Lung (tissue), 12 donors: ENCODE results near the gene TLCD4. TPM values are rescaled to one million over a fixed set of nuclear protein-coding genes. Genes with fewer than 3 reads are reported as not detected.

Experiments used
- ATAC-seq: fragments of 200-7000 bp; cut with Tn5 transposase; one replicate; pipeline ENCODE4 v1.9.1; 2020; ENCODE audit warnings: moderate number of reproducible peaks; ENCODE audit not compliant: insufficient read depth, low FRiP score
- DNase-seq, 3 donors: peaks; one replicate each; pipeline ENCODE4 v3.0.0-alpha.2; 2013 to 2017
- H3K27ac ChIP-seq, 2 donors: one replicate each; pipeline ENCODE4 v1.5.1; 2013; ENCODE audit warnings: mild to moderate bottlenecking in 2 of 2, moderate library complexity in 2 of 2, control low read depth in 1 of 2, inconsistent platforms in 1 of 2, low read depth in 1 of 2, low read length in 1 of 2
- H3K27me3 ChIP-seq, 3 donors: one replicate each; pipeline ENCODE4 v1.5.1; 2013; ENCODE audit warnings: low read length in 2 of 3; ENCODE audit not compliant: control insufficient read depth in 3 of 3, insufficient read depth in 3 of 3
- H3K36me3 ChIP-seq, 4 donors: one replicate each; pipeline ENCODE4 v1.5.1; 2013; ENCODE audit warnings: low read length in 4 of 4, mild to moderate bottlenecking in 1 of 4, moderate library complexity in 1 of 4; ENCODE audit not compliant: control insufficient read depth in 4 of 4, insufficient read depth in 4 of 4
- H3K4me1 ChIP-seq, 5 donors: one replicate each; pipeline ENCODE4 v1.5.1; 2013; ENCODE audit warnings: low read length in 5 of 5, mild to moderate bottlenecking in 2 of 5, moderate library complexity in 1 of 5; ENCODE audit not compliant: control insufficient read depth in 5 of 5, insufficient read depth in 5 of 5
- H3K4me3 ChIP-seq: one replicate; pipeline ENCODE4 v1.5.1; 2013; ENCODE audit warnings: mild to moderate bottlenecking, control low read depth, moderate library complexity
- H3K9ac ChIP-seq, 2 donors: one replicate each; pipeline ENCODE4 v1.5.1; 2013; ENCODE audit warnings: low read length in 2 of 2, control low read depth in 1 of 2; ENCODE audit not compliant: insufficient read depth in 1 of 2
- H3K9me3 ChIP-seq, 4 donors: one replicate each; pipeline ENCODE4 v1.5.1; 2013; ENCODE audit warnings: low read length in 3 of 4, mild to moderate bottlenecking in 1 of 4, moderate library complexity in 1 of 4; ENCODE audit not compliant: control insufficient read depth in 4 of 4, insufficient read depth in 3 of 4
- WGBS, 2 donors: extraction: QIAGEN DNeasy Blood & Tissue Kit; methylation state at CpG; one replicate each; pipeline ENCODE4 v1.1.7; 2013; 5-methylcytosine and 5-hydroxymethylcytosine counted together
- polyA plus RNA-seq, 2 donors: library from polyadenylated mRNA; stranded (reverse); fragments of 200-250 nt; gene quantifications; one replicate each; pipeline ENCODE4 v1.2.1, GENCODE V29; 2013
- total RNA-seq, 2 donors: library from RNA; depleted of rRNA in 1 of 2; stranded (reverse); fragments of >200 nt in 1 of 2; gene quantifications; one replicate each; pipeline ENCODE4 v1.2.1, GENCODE V29; 2014 to 2021
- TF ChIP-seq, protein P1 (sequence below): IDR thresholded peaks from 2 replicates; pipeline ENCODE4 v1.5.1; 2012; ENCODE audit warnings: mild to moderate bottlenecking; ENCODE audit errors: control extremely low read depth, extremely low read depth
- donor health status: control.
- donor health status: control.
- donor health status: Bipolar disorder and iron deficiency.
- donor health status: healthy.
- donor health status: DM: yes; HTN: yes; CAD: no.

Gene TLCD4
- total and polyA plus RNA-seq, 4 donors: 1.5 to 18.7 (median 7.7) TPM

DNA sequence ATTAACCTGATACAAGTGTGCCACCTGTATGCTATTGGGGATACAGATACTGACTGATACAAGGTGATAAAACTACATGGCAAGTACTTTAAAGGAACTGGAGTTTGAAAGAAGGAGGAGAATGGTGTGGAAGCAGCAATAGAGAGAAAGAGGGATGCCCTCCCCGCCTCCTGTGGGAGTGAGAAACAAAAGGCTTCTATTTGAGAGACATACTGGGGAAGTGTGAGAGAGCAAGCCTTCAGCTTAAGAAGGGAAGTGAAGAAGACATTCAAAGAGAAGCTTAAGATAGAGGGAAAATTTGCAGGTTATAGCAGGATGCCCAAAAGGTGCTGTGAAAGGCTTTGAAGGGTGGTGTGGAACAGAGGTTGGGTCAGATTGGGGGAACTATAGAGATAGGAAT, 36.7 kb upstream of the TLCD4 start:
- ATAC-seq: no peak
- Histone ChIP-seq H3K9ac (no peak overlapping the region), H3K27me3 (no peaks in the 10 kb centered on the region), H3K4me3 (no peak overlapping the region), H3K4me1 (peaks cover 0 to 3% (median 0%) of the 10 kb centered on the region in 5 donors), H3K27ac (no peak overlapping the region), H3K36me3 (no peaks in the 10 kb centered on the region), H3K9me3 (no peaks in the 10 kb centered on the region)
- TF ChIP-seq, protein P1, sequence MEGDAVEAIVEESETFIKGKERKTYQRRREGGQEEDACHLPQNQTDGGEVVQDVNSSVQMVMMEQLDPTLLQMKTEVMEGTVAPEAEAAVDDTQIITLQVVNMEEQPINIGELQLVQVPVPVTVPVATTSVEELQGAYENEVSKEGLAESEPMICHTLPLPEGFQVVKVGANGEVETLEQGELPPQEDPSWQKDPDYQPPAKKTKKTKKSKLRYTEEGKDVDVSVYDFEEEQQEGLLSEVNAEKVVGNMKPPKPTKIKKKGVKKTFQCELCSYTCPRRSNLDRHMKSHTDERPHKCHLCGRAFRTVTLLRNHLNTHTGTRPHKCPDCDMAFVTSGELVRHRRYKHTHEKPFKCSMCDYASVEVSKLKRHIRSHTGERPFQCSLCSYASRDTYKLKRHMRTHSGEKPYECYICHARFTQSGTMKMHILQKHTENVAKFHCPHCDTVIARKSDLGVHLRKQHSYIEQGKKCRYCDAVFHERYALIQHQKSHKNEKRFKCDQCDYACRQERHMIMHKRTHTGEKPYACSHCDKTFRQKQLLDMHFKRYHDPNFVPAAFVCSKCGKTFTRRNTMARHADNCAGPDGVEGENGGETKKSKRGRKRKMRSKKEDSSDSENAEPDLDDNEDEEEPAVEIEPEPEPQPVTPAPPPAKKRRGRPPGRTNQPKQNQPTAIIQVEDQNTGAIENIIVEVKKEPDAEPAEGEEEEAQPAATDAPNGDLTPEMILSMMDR: no peak
- WGBS, 2 donors: 93% methylated on average over 1 of the region's 1 CpG
- DNase-seq: no peak

DNA sequence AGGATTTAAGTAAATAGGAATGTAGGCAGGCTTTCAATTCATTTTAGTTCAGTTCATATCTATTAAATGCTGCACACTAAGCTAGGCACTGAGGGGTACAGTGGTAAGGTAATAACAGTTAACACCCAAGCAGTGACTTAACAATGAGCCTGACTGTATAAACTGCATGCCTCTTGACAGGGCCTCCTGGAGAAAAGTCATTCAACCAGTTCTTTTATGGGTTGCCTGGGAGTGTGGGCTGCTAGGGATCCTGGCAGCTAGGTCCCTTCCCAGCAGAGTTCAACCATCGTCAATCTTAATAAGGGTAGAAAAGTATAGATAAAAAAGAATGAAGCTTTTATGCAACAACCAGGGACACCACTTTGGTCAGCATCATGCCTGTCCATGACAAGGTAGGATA, 36.3 kb upstream of the TLCD4 start:
- ATAC-seq (no peak), DNase-seq (peak in 1 of 3 donors; percentile 30)
- no peak overlapping the region for H3K27ac ChIP-seq
- H3K27me3 ChIP-seq: no peaks in the 10 kb centered on the region
- TF ChIP-seq, protein P1: no peak
- WGBS, 2 donors: 78 to 83% methylated on average over 1 of the region's 1 CpG
- H3K9ac ChIP-seq: no peak overlapping the region
- H3K36me3 ChIP-seq: no peaks in the 10 kb centered on the region
- H3K4me3 ChIP-seq: no peak overlapping the region
- H3K4me1 ChIP-seq: peaks cover 0 to 3% (median 0%) of the 10 kb centered on the region in 5 donors
- no peaks in the 10 kb centered on the region for H3K9me3 ChIP-seq

DNA sequence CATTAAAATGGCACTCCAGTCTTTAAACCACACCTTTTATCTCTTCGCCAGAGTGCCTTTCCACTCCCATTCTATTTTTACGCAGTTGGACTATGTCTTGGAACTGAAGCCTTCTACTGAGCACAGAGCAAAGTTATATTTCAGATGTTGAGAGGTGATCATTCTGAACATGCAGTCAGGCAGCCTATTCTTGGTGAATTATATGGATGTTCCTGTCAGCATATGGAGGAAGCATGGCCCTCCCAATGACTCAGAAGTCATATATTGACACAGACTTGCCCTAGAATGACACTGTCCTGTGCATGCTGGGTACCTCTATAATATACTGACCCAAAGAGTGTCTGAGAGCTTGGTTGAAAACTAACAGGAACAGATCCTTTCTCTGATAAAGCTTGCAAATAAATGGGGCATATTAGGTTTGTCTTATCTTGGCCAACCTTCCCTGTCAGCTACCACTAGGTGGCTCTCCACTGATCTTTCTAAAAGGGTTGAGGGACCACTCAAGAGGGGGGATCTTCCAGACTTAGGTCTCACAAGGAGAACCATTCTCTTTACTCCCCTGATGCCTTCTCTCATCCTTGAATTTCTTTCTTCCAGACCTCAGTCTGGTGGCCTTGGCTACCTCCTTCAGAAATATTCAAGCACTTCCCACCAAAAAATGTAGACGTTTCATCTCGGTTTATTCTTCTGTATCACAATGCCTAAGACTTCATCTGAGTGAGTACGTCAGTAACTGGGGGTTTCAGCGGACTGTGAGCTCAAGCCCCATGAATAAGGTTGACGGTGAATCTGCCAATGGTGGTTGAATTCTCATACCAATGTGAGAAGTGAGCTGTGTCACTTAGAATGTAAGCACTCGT, 32.6 kb upstream of the TLCD4 start:
- WGBS, 2 donors: 75 to 79% methylated on average over 8 of the region's 8 CpGs
- Histone ChIP-seq H3K9ac (no peak overlapping the region), H3K4me1 (peaks cover 0 to 4% (median 0%) of the 10 kb centered on the region in 5 donors), H3K27me3 (no peaks in the 10 kb centered on the region), H3K9me3 (no peaks in the 10 kb centered on the region), H3K27ac (peak overlapping the region in 1 of 2 donors; percentile 69), H3K36me3 (no peaks in the 10 kb centered on the region), H3K4me3 (no peak overlapping the region)
- ATAC-seq: no peak
- TF ChIP-seq, protein P1: no peak
- peak; percentile 41 to 71 (median 62) for DNase-seq
